HG03571 (cell line): ENCODE measurements around the gene GFAP.

ENCODE experiments used
- ATAC-seq: cut with Tn5 transposase; IDR thresholded peaks from one replicate; pipeline ENCODE4 v1.9.1; 2021; ENCODE audit not compliant: unreplicated experiment

GFAP gene

GRCh38 chr17:44932096-44932786 lies 16.9 kb upstream of the GFAP start:
- ATAC-seq = no peak

GRCh38 chr17:44931376-44931775 lies 16.1 kb upstream of the GFAP start:
- ATAC-seq = no peak

- ATAC-seq = no peak
Observed at GRCh38 chr17:44930667-44931066, 15.4 kb upstream of the GFAP start.

- ATAC-seq = no peak
Observed at GRCh38 chr17:44928950-44929720, 13.8 kb upstream of the GFAP start.

GRCh38 chr17:44928136-44928535 lies 12.8 kb upstream of the GFAP start:
- no peak for ATAC-seq

GRCh38 chr17:44927696-44928095 lies 12.4 kb upstream of the GFAP start:
- ATAC-seq = no peak

- ATAC-seq = no peak
Observed at GRCh38 chr17:44926821-44927525, 11.7 kb upstream of the GFAP start.

- no peak for ATAC-seq
Observed at GRCh38 chr17:44925731-44926697, 10.7 kb upstream of the GFAP start.

GRCh38 chr17:44924107-44924544 lies 8.8 kb upstream of the GFAP start:
- no peak for ATAC-seq

- no peak for ATAC-seq
Observed at GRCh38 chr17:44922746-44923470, 7.6 kb upstream of the GFAP start.

- ATAC-seq = no peak
Observed at GRCh38 chr17:44922136-44922535, 6.8 kb upstream of the GFAP start.

GRCh38 chr17:44921122-44921882 lies 6.0 kb upstream of the GFAP start:
- no peak for ATAC-seq

GRCh38 chr17:44920565-44920940 lies 5.3 kb upstream of the GFAP start:
- ATAC-seq = no peak

GRCh38 chr17:44919885-44920564 lies 4.7 kb upstream of the GFAP start:
- peak; percentile 58 for ATAC-seq

- ATAC-seq = no peak
Observed at GRCh38 chr17:44919411-44919810, 4.1 kb upstream of the GFAP start.

GRCh38 chr17:44918006-44918405 lies 2.7 kb upstream of the GFAP start:
- ATAC-seq = no peak

GRCh38 chr17:44917456-44917855 lies 2.2 kb upstream of the GFAP start:
- ATAC-seq = no peak

- ATAC-seq = no peak
Observed at GRCh38 chr17:44916781-44917241, 1.5 kb upstream of the GFAP start.
